ENCODE measurements around the gene FABP1.

The FABP1 gene

DNA sequence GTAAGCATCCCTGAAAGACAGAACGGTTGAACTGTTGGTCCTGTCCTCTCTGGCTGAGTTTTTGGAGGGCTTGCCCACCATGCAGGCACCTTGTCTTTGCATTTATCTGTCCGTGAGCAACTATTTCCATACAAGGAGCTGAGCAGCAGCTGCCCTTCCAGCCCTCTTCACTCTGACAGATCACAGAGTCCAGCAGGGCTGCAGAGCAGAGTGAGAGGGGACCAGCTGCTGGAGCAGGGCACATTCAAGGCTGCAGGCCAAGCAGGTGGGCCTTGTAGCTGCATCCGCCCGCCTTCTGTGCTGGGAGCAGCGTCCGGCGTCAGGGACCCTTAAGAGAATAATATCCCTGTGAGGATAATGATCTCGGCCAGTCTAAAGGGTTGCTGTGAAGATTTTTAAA is 50.8 kb downstream of the FABP1 start:
- no peak for DNase-seq

DNA sequence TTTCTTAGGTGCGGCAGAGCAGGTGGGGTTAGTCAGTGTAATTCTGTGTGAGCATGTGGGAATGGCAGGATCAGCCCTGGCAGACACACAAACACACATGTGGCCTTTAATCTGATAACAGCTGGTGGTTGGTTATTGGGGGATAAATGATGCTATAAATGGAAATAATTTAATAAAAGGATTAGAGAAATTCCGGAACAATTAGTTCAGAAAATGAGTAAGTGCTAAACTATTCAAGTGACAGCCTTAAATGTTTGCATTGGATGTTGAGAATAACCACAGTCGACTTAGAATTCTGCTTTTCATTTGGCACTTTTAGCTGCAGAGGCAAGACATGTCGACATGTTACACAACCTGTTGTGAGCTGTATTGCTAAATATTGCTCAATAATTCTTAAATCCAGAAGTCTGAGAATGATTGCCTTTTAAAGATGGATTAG is 53.0 kb downstream of the FABP1 start:
- DNase-seq = no peak

DNA sequence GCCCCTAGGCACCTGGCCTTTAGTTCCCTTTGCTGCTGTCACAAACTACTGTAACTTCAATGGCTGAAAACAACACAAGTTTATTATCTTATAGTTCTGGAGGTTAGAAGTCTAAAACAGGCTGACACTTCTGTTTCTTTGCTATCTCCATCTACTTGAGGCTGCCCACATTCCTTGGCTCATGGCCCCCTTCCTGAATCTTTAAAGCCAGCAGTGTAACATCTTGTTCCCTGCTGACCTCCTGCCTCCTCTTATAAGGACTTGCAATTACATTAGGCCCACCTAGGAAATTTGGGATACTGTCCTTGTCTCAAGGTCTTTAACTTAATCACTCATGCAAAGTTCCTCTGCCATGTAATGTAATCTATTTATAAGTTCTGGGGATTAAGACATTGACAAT is 53.7 kb downstream of the FABP1 start:
- DNase-seq = no peak

All from cortex of kidney (tissue), 1 donor.